OCI-LY3 (cell line): ENCODE data around the gene GARIN6.
A peak's percentile ranks its signal among the peaks of the same experiment; 100 is the strongest.

Source experiments
- H2AFZ ChIP-seq: fragments of 200-600, 300-600 bp; shearing (Covaris generic); 2 replicates; pipeline ENCODE4 v1.6.0; 2014; ENCODE audit warnings: antibody characterized with exemption, low read depth, low read length
- H3K27ac ChIP-seq: fragments of 200-600, 300-600 bp; sonication (generic); 2 replicates; pipeline ENCODE4 v1.5.1; 2014; ENCODE audit warnings: mild to moderate bottlenecking, low read length, moderate library complexity, mixed read lengths
- H3K27me3 ChIP-seq: fragments of 200-600, 300-600 bp; sonication (generic); 2 replicates; pipeline ENCODE4 v1.6.1; 2014; ENCODE audit warnings: low read depth, low read length, mixed read lengths
- H3K36me3 ChIP-seq: fragments of 200-600, 300-600 bp; sonication (generic); replicated peaks from 2 replicates; pipeline ENCODE3; 2014; ENCODE audit warnings: low read depth, low read length, mixed read lengths
- H3K4me1 ChIP-seq: fragments of 300-600, 200-600 bp; sonication (generic); 2 replicates; pipeline ENCODE4 v1.6.1; 2014; ENCODE audit warnings: low read length, mixed read lengths
- H3K4me2 ChIP-seq: fragments of 200-600, 300-600 bp; sonication (generic); 2 replicates; pipeline ENCODE4 v1.6.1; 2014; ENCODE audit warnings: low read length, mixed read lengths
- H3K4me3 ChIP-seq: fragments of 300-600, 200-600 bp; sonication (generic); 2 replicates; pipeline ENCODE4 v1.5.1; 2014; ENCODE audit warnings: antibody characterized with exemption, mild to moderate bottlenecking, low read length, moderate library complexity
- H3K79me2 ChIP-seq: fragments of 300-600, 200-600 bp; shearing (Covaris generic); 2 replicates; pipeline ENCODE4 v1.6.1; 2014; ENCODE audit warnings: mild to moderate bottlenecking, low read length, mixed read lengths
- H3K9ac ChIP-seq: fragments of 300-600, 200-600 bp; shearing (Covaris generic); 2 replicates; pipeline ENCODE4 v1.6.0; 2014; ENCODE audit warnings: mild to moderate bottlenecking, low read length, moderate library complexity
- H3K9me3 ChIP-seq: fragments of 200-600, 300-600 bp; shearing (Covaris generic); 2 replicates; pipeline ENCODE4 v1.6.1; 2014; ENCODE audit warnings: low read length, mixed read lengths; ENCODE audit not compliant: insufficient read depth
- H4K20me1 ChIP-seq: fragments of 200-600, 300-600 bp; sonication (generic); 2 replicates; pipeline ENCODE4 v1.6.1; 2016; ENCODE audit warnings: low read length, mixed read lengths; ENCODE audit not compliant: insufficient read depth
- CTCF ChIP-seq: fragments of 200-600, 300-600 bp; sonication (generic); IDR thresholded peaks from 2 replicates; pipeline ENCODE4 v1.5.1; 2014; ENCODE audit warnings: antibody characterized with exemption, low read length, low read depth
- EZH2phosphoT487 ChIP-seq: fragments of 200-600 bp; shearing (Covaris generic); IDR thresholded peaks from 2 replicates; pipeline ENCODE4 v1.6.1; 2018; ENCODE audit warnings: antibody characterized with exemption, mixed run types, low read depth

The GARIN6 gene

GRCh38 chr12:99647453-99647852, at the start of gene GARIN6:
Gene GARIN6 (plus strand): TSS chr12:99647753. CDS start chr12:99648175, 422 bp downstream.
- no peaks in the 10 kb centered on the region for H3K9me3 ChIP-seq
- H3K4me1 ChIP-seq: peaks cover 7% of the 10 kb centered on the region
- TF ChIP-seq CTCF (no peak), EZH2phosphoT487 (no peak)
- no peaks in the 10 kb centered on the region for H3K27me3 ChIP-seq
- no peaks in the 10 kb centered on the region for H3K79me2 ChIP-seq
- H3K4me3 ChIP-seq: no peak within 1 kb of the TSS
- H3K27ac ChIP-seq: no peak within 1 kb of the TSS
- no peaks in the 10 kb centered on the region for H4K20me1 ChIP-seq
- no peaks in the 10 kb centered on the region for H3K36me3 ChIP-seq
- H2AFZ ChIP-seq: no peak within 1 kb of the TSS
- H3K9ac ChIP-seq: no peak within 1 kb of the TSS
- H3K4me2 ChIP-seq: no peak within 1 kb of the TSS

GRCh38 chr12:99598785-99599184, 48.8 kb upstream of the GARIN6 start:
- Histone ChIP-seq H2AFZ (no peak overlapping the region), H3K79me2 (no peaks in the 10 kb centered on the region), H3K4me1 (peaks cover 14% of the 10 kb centered on the region), H3K36me3 (no peaks in the 10 kb centered on the region), H4K20me1 (no peaks in the 10 kb centered on the region), H3K27me3 (no peaks in the 10 kb centered on the region), H3K9ac (no peak overlapping the region), H3K4me3 (no peak overlapping the region), H3K4me2 (no peak overlapping the region), H3K27ac (no peak overlapping the region), H3K9me3 (no peaks in the 10 kb centered on the region; the same call in 1 of the 2 replicates)
- TF ChIP-seq CTCF (no peak), EZH2phosphoT487 (no peak)

- H3K9me3 ChIP-seq: no peaks in the 10 kb centered on the region; the same call in 1 of the 2 replicates
- H3K4me3 ChIP-seq: no peak overlapping the region
- peaks cover 14% of the 10 kb centered on the region for H3K4me1 ChIP-seq
- TF ChIP-seq EZH2phosphoT487: no peak
- no peak for TF ChIP-seq CTCF
- no peaks in the 10 kb centered on the region for H3K79me2 ChIP-seq
- H2AFZ ChIP-seq: peak overlapping the region; percentile 76
- H3K36me3 ChIP-seq: no peaks in the 10 kb centered on the region
- H3K27me3 ChIP-seq: no peaks in the 10 kb centered on the region
- no peaks in the 10 kb centered on the region for H4K20me1 ChIP-seq
- H3K4me2 ChIP-seq: peak overlapping the region; percentile 55
- H3K27ac ChIP-seq: no peak overlapping the region
- no peak overlapping the region for H3K9ac ChIP-seq
These were observed 47.2 kb upstream of the GARIN6 start for GRCh38 chr12:99600388-99600787.

DNA sequence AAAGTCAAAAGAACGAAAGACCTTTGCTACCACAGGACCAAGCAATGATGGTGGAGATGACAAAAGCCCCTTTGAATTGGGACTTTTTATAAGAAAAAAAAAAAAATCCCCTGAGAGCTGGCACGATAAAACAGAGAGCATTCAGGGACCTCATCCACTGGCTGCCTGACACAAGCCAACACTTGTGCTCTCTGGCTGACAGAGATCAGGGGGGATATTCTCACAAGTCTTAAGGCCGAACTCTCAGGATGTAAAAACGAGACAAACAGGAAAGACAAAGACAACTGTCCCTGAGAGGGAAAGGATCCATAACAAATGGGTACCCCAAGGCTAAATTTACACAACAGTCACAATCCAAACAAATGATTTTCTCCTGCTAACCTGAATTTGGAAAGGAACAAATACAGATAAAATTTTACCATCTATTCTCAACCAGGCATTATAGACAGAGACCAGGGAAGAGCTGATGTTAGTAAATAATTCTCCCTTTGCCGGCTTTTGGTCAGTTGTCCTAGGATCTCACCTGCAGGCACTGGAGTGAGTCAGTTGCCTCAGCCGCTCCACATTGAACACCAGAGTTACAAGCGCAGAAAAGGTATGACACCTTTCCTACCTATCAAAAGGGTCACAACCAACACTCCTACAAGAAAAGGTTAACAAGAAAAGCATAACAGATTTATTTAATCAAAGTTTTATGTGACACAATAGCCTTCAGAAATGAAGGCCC, 37.9 kb upstream of the GARIN6 start:
- Histone ChIP-seq H3K9ac (no peak overlapping the region), H3K4me1 (no peaks in the 10 kb centered on the region), H3K36me3 (no peaks in the 10 kb centered on the region), H4K20me1 (no peaks in the 10 kb centered on the region), H3K79me2 (no peaks in the 10 kb centered on the region), H3K27ac (no peak overlapping the region), H3K9me3 (no peaks in the 10 kb centered on the region), H3K4me2 (no peak overlapping the region), H2AFZ (no peak overlapping the region), H3K4me3 (no peak overlapping the region), H3K27me3 (no peaks in the 10 kb centered on the region)
- TF ChIP-seq EZH2phosphoT487 (no peak), CTCF (no peak)
